Measurements from ENCODE around the gene MYO5B. TPM values are rescaled to one million over a fixed set of nuclear protein-coding genes. Genes with fewer than 3 reads are reported as not detected.
A peak's percentile ranks its signal among the peaks of the same experiment; 100 is the strongest.

MYO5B gene
- total RNA-seq, 1 donor from 2014 or later: 1.5 TPM

GRCh38 chr18:49907346-49907929 is 287.5 kb downstream of the MYO5B start:
- no peak for DNase-seq (ENCODE audit: low spot score)
- no peak for TF ChIP-seq CTCF (IDR thresholded peaks at IDR 0.05; ENCODE audit: unreplicated experiment)
- no peaks in the 10 kb centered on the region for H3K9me3 Mint-ChIP-seq (ENCODE audit: unreplicated experiment)
- H3K36me3 Mint-ChIP-seq (ENCODE audit: low read depth, unreplicated experiment): no peaks in the 10 kb centered on the region
- no peak overlapping the region for H3K27ac Mint-ChIP-seq (ENCODE audit: unreplicated experiment)
- H3K4me1 Mint-ChIP-seq (ENCODE audit: unreplicated experiment): peaks cover 10% of the 10 kb centered on the region
- peaks cover 7% of the 10 kb centered on the region for H3K27me3 Mint-ChIP-seq (ENCODE audit: unreplicated experiment)
- H3K4me3 Mint-ChIP-seq (ENCODE audit: unreplicated experiment): no peak overlapping the region

- Mint-ChIP-seq H3K27me3 (ENCODE audit: unreplicated experiment) (peaks cover 8% of the 10 kb centered on the region), H3K27ac (ENCODE audit: unreplicated experiment) (no peak overlapping the region), H3K4me3 (ENCODE audit: unreplicated experiment) (no peak overlapping the region), H3K4me1 (ENCODE audit: unreplicated experiment) (peaks cover 10% of the 10 kb centered on the region), H3K9me3 (ENCODE audit: unreplicated experiment) (no peaks in the 10 kb centered on the region), H3K36me3 (ENCODE audit: low read depth, unreplicated experiment) (no peaks in the 10 kb centered on the region)
- no peak for TF ChIP-seq CTCF (IDR thresholded peaks at IDR 0.05; ENCODE audit: unreplicated experiment)
- no peak for DNase-seq (ENCODE audit: low spot score)
Measured at GRCh38 chr18:49905771-49906170, 289.2 kb downstream of the MYO5B start.

GRCh38 chr18:49904871-49905555 is 289.9 kb downstream of the MYO5B start:
- peaks cover 8% of the 10 kb centered on the region for H3K27me3 Mint-ChIP-seq (ENCODE audit: unreplicated experiment)
- no peaks in the 10 kb centered on the region for H3K9me3 Mint-ChIP-seq (ENCODE audit: unreplicated experiment)
- no peak for TF ChIP-seq CTCF (IDR thresholded peaks at IDR 0.05; ENCODE audit: unreplicated experiment)
- H3K4me1 Mint-ChIP-seq (ENCODE audit: unreplicated experiment): peaks cover 10% of the 10 kb centered on the region
- H3K4me3 Mint-ChIP-seq (ENCODE audit: unreplicated experiment): no peak overlapping the region
- DNase-seq (ENCODE audit: low spot score): no peak
- H3K36me3 Mint-ChIP-seq (ENCODE audit: low read depth, unreplicated experiment): no peaks in the 10 kb centered on the region
- no peak overlapping the region for H3K27ac Mint-ChIP-seq (ENCODE audit: unreplicated experiment)

- no peaks in the 10 kb centered on the region for H3K36me3 Mint-ChIP-seq (ENCODE audit: low read depth, unreplicated experiment)
- peaks cover 10% of the 10 kb centered on the region for H3K4me1 Mint-ChIP-seq (ENCODE audit: unreplicated experiment)
- no peak for DNase-seq (ENCODE audit: low spot score)
- no peak for TF ChIP-seq CTCF (IDR thresholded peaks at IDR 0.05; ENCODE audit: unreplicated experiment)
- no peaks in the 10 kb centered on the region for H3K9me3 Mint-ChIP-seq (ENCODE audit: unreplicated experiment)
- H3K27ac Mint-ChIP-seq (ENCODE audit: unreplicated experiment): no peak overlapping the region
- peaks cover 6% of the 10 kb centered on the region for H3K27me3 Mint-ChIP-seq (ENCODE audit: unreplicated experiment)
- no peak overlapping the region for H3K4me3 Mint-ChIP-seq (ENCODE audit: unreplicated experiment)
Measured at GRCh38 chr18:49901862-49902340, 293.0 kb downstream of the MYO5B start.

GRCh38 chr18:49899657-49900330 is 295.2 kb downstream of the MYO5B start:
- no peaks in the 10 kb centered on the region for H3K9me3 Mint-ChIP-seq (ENCODE audit: unreplicated experiment)
- TF ChIP-seq CTCF (IDR thresholded peaks at IDR 0.05; ENCODE audit: unreplicated experiment): no peak
- H3K27me3 Mint-ChIP-seq (ENCODE audit: unreplicated experiment): peaks cover 7% of the 10 kb centered on the region
- no peak overlapping the region for H3K27ac Mint-ChIP-seq (ENCODE audit: unreplicated experiment)
- H3K4me1 Mint-ChIP-seq (ENCODE audit: unreplicated experiment): peaks cover 4% of the 10 kb centered on the region
- DNase-seq (ENCODE audit: low spot score): peak; percentile 18
- no peak overlapping the region for H3K4me3 Mint-ChIP-seq (ENCODE audit: unreplicated experiment)
- no peaks in the 10 kb centered on the region for H3K36me3 Mint-ChIP-seq (ENCODE audit: low read depth, unreplicated experiment)
